CD14-positive monocyte (primary cell): Measurements from ENCODE around the gene RFXANK. TPM values are rescaled to one million over a fixed set of nuclear protein-coding genes. Genes with fewer than 3 reads are reported as not detected.

Experiments used
- DNase-seq, 3 donors: peaks; one replicate each; pipeline ENCODE4 v3.0.0-alpha.2; 2011 to 2022
- H2AFZ ChIP-seq: 2 replicates; pipeline ENCODE4 v1.6.0; 2012; ENCODE audit warnings: mild to moderate bottlenecking, low read depth, low read length, inconsistent platforms; ENCODE audit not compliant: insufficient read depth, poor library complexity, severe bottlenecking
- H3K27ac ChIP-seq, 2 donors: 1 replicate in 1 of 2; 2 replicates in 1 of 2; pipeline ENCODE4 v1.5.1; 2012 to 2013; ENCODE audit warnings: low read length in 2 of 2, control low read depth in 1 of 2, inconsistent platforms in 1 of 2, low read depth in 1 of 2, mild to moderate bottlenecking in 1 of 2
- H3K27me3 ChIP-seq, 2 donors: one replicate each; pipeline versions ENCODE4 v1.6.0 to v1.6.1; 2011 to 2013; ENCODE audit warnings: low read length in 2 of 2; ENCODE audit not compliant: control insufficient read depth in 2 of 2, insufficient read depth in 2 of 2
- H3K36me3 ChIP-seq, 2 donors: replicated peaks in 1 of 2; 1 replicate in 1 of 2; 2 replicates in 1 of 2; pipeline versions ENCODE4 v1.5.1 to v1.6.1; 2012 to 2013; ENCODE audit warnings: low read length in 2 of 2, control low read depth in 1 of 2, inconsistent platforms in 1 of 2, mild to moderate bottlenecking in 1 of 2; ENCODE audit not compliant: insufficient read depth in 2 of 2, control insufficient read depth in 1 of 2
- H3K4me1 ChIP-seq, 2 donors: 1 replicate in 1 of 2; 2 replicates in 1 of 2; pipeline versions ENCODE4 v1.5.1 to v1.6.1; 2012 to 2013; ENCODE audit warnings: low read length in 2 of 2, control low read depth in 1 of 2, inconsistent platforms in 1 of 2, mild to moderate bottlenecking in 1 of 2, moderate library complexity in 1 of 2; ENCODE audit not compliant: insufficient read depth in 2 of 2, control insufficient read depth in 1 of 2
- H3K4me2 ChIP-seq: replicated peaks from 2 replicates; pipeline ENCODE3; 2012; ENCODE audit warnings: low read length, moderate library complexity, mild to moderate bottlenecking; ENCODE audit not compliant: poor library complexity, severe bottlenecking; ENCODE audit errors: extremely low read depth
- H3K4me3 ChIP-seq, 3 experiments: fragments of 200-600 bp in 1 of 3; sonication (generic) in 1 of 3; replicated peaks in 1 of 3; 1 replicate in 2 of 3; 2 replicates in 1 of 3; pipeline ENCODE4 v1.5.1; 2011 to 2013; ENCODE audit warnings: low read length in 3 of 3, mild to moderate bottlenecking in 3 of 3, control low read depth in 2 of 3, low read depth in 2 of 3, inconsistent platforms in 1 of 3, moderate library complexity in 1 of 3
- H3K79me2 ChIP-seq: 2 replicates; pipeline ENCODE4 v1.6.0; 2012; ENCODE audit warnings: mild to moderate bottlenecking, control low read depth, inconsistent platforms, low read length, moderate library complexity; ENCODE audit not compliant: insufficient read depth
- H3K9ac ChIP-seq: 2 replicates; pipeline ENCODE4 v1.6.0; 2017; ENCODE audit warnings: low read length, mild to moderate bottlenecking; ENCODE audit not compliant: insufficient read depth, poor library complexity, severe bottlenecking
- H3K9me3 ChIP-seq, 2 donors: replicated peaks in 1 of 2; 1 replicate in 1 of 2; 2 replicates in 1 of 2; pipeline versions ENCODE4 v1.5.1 to v1.6.1; 2012 to 2013; ENCODE audit warnings: low read length in 2 of 2, control low read depth in 1 of 2; ENCODE audit not compliant: control insufficient read depth in 1 of 2, insufficient read depth in 1 of 2
- H4K20me1 ChIP-seq: 2 replicates; pipeline ENCODE4 v1.6.0; 2012; ENCODE audit warnings: mild to moderate bottlenecking, low read length, control low read depth, moderate library complexity; ENCODE audit not compliant: insufficient read depth
- H3K27ac Mint-ChIP-seq, 7 donors: one replicate each; pipeline ENCODE4 v1.8.0; 2020; ENCODE audit warnings: mild to moderate bottlenecking in 7 of 7, mixed read lengths in 7 of 7, moderate library complexity in 6 of 7, inconsistent platforms in 2 of 7
- H3K27me3 Mint-ChIP-seq, 3 donors: one replicate each; pipeline ENCODE4 v1.8.0; 2021 to 2022; ENCODE audit warnings: low read depth in 3 of 3, mild to moderate bottlenecking in 3 of 3, mixed read lengths in 3 of 3, moderate library complexity in 3 of 3, inconsistent platforms in 1 of 3
- H3K36me3 Mint-ChIP-seq, 2 donors: one replicate each; pipeline ENCODE4 v1.8.0; 2020; ENCODE audit warnings: mixed read lengths in 2 of 2, inconsistent platforms in 1 of 2, mild to moderate bottlenecking in 1 of 2
- H3K4me1 Mint-ChIP-seq: one replicate; pipeline ENCODE4 v1.8.0; 2020; ENCODE audit warnings: mild to moderate bottlenecking, mixed read lengths
- H3K4me3 Mint-ChIP-seq, 2 donors: one replicate each; pipeline ENCODE4 v1.8.0; 2020; ENCODE audit warnings: mild to moderate bottlenecking in 2 of 2, mixed read lengths in 2 of 2, moderate library complexity in 1 of 2
- H3K9me3 Mint-ChIP-seq, 7 donors: one replicate each; pipeline ENCODE4 v1.8.0; 2020 to 2022; ENCODE audit warnings: mixed read lengths in 7 of 7, mild to moderate bottlenecking in 6 of 7, moderate library complexity in 6 of 7, inconsistent platforms in 2 of 7
- WGBS: methylation state at CpG from one replicate; pipeline ENCODE4 v1.1.5; 2013; ENCODE audit warnings: missing lambda C conversion rate; ENCODE audit not compliant: insufficient coverage; 5-methylcytosine and 5-hydroxymethylcytosine counted together
- intact Hi-C, 2 donors: fragments of 100-400 bp; cut with micrococcal nuclease; formaldehyde crosslinking; loops; one replicate each; pipeline versions ENCODE4 v1.15.0 to v1.15.1; 2023
- polyA plus RNA-seq, 3 donors: library from polyadenylated mRNA; depleted of rRNA in 1 of 3; unstranded in 2 of 3; stranded (reverse) in 1 of 3; fragments of 300-500 nt in 2 of 3; fragments of >200 nt in 1 of 3; fragmentation: Illumina TruSeq in 2 of 3; gene quantifications; 1 replicate in 2 of 3; 2 replicates in 1 of 3; pipeline ENCODE4 v1.2.3, GENCODE V29; 2012 to 2021
- TF ChIP-seq, protein P1 (sequence below): fragments of 200-600 bp; IDR thresholded peaks from one replicate; pipeline ENCODE4 v1.8.0; 2022; ENCODE audit warnings: antibody characterized with exemption, mild to moderate bottlenecking

The RFXANK gene
- polyA plus RNA-seq, 3 donors, result 62.2 to 98.2 (median 66.6) TPM

DNA sequence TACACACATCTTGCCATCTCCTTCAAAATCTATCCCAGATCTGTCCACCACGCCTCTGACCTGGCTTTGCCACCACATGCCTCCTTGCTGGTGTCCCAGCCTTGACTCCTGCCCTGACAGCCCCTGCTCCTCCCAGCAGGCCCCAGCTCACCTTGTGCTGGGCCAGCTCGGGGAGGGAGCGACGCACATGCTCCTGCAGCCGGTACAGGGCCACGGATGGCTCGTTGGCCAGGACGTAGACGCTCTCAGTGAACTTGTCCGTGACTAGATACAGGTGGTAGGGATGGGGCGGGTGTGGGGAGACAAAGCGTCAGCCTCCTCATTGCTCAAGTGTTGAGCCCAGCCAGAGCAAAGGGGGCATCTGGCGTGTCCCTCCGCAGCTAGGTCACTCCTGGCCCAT lies 5.3 kb upstream of the RFXANK start:
- H4K20me1 ChIP-seq, result peaks cover 28% of the 10 kb centered on the region
- peaks cover 0 to 1% (median 0%) of the 10 kb centered on the region in 3 donors for H3K27me3 Mint-ChIP-seq
- no peaks in the 10 kb centered on the region for H3K27me3 ChIP-seq
- H3K36me3 Mint-ChIP-seq, result peaks cover 39 to 68% of the 10 kb centered on the region in 2 donors
- DNase-seq, result no peak
- H3K4me3 Mint-ChIP-seq, result peak overlapping the region in 1 of 2 donors; percentile 2
- H3K36me3 ChIP-seq, result peaks cover 19 to 42% of the 10 kb centered on the region in 2 donors
- peak overlapping the region; percentile 64 to 87 (median 84) for H3K27ac Mint-ChIP-seq
- no peak overlapping the region for H3K4me2 ChIP-seq
- H3K4me3 ChIP-seq, result peak overlapping the region in 1 of 3 experiments; percentile 51
- 98% methylated on average over 14 of the region's 14 CpGs for WGBS
- peaks cover 50% of the 10 kb centered on the region for H3K79me2 ChIP-seq
- peaks cover 31% of the 10 kb centered on the region for H3K4me1 Mint-ChIP-seq
- TF ChIP-seq, protein P1, sequence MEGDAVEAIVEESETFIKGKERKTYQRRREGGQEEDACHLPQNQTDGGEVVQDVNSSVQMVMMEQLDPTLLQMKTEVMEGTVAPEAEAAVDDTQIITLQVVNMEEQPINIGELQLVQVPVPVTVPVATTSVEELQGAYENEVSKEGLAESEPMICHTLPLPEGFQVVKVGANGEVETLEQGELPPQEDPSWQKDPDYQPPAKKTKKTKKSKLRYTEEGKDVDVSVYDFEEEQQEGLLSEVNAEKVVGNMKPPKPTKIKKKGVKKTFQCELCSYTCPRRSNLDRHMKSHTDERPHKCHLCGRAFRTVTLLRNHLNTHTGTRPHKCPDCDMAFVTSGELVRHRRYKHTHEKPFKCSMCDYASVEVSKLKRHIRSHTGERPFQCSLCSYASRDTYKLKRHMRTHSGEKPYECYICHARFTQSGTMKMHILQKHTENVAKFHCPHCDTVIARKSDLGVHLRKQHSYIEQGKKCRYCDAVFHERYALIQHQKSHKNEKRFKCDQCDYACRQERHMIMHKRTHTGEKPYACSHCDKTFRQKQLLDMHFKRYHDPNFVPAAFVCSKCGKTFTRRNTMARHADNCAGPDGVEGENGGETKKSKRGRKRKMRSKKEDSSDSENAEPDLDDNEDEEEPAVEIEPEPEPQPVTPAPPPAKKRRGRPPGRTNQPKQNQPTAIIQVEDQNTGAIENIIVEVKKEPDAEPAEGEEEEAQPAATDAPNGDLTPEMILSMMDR, result no peak
- intact Hi-C loops, result no loop called here
- H3K9me3 Mint-ChIP-seq, result peaks cover 15 to 29% (median 22%) of the 10 kb centered on the region in 7 donors
- H3K4me1 ChIP-seq, result peaks cover 21 to 35% of the 10 kb centered on the region in 2 donors
- H2AFZ ChIP-seq, result no peak overlapping the region
- peak overlapping the region; percentile 68 to 87 for H3K27ac ChIP-seq
- peaks cover 11 to 31% of the 10 kb centered on the region in 2 donors for H3K9me3 ChIP-seq
- H3K9ac ChIP-seq, result no peak overlapping the region

DNA sequence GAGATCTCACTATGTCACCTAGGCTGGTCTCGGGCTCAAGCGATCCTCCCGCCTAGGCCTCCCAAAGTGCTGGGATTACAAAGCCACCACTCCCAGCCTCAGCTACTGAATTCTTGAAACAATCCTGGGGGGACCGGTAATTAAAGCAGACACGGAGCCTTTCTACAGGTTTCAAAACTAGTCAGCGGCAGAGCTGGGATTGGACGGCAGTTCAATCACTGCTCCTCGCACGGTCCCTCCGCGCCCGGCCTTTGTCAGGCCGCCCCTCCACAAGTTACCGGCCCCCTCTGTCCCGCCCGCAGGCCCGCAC lies 335 bp upstream of the RFXANK start:
- Histone ChIP-seq H3K27ac (peak overlapping the region; percentile 100), H3K4me3 (peak overlapping the region; percentile 69 to 100 (median 85)), H3K4me1 (peaks cover 27 to 51% of the 10 kb centered on the region in 2 donors), H4K20me1 (peaks cover 19% of the 10 kb centered on the region), H3K27me3 (no peaks in the 10 kb centered on the region), H3K79me2 (peaks cover 51% of the 10 kb centered on the region), H3K36me3 (peaks cover 1 to 13% of the 10 kb centered on the region in 2 donors), H3K9me3 (peaks cover 3 to 21% of the 10 kb centered on the region in 2 donors), H3K4me2 (peak overlapping the region; percentile 90), H3K9ac (peak overlapping the region; percentile 99), H2AFZ (peak overlapping the region; percentile 97)
- Mint-ChIP-seq H3K4me1 (peaks cover 39% of the 10 kb centered on the region), H3K4me3 (peak overlapping the region; percentile 92 to 96), H3K36me3 (peaks cover 21 to 41% of the 10 kb centered on the region in 2 donors), H3K27ac (peak overlapping the region; percentile 96 to 99 (median 98)), H3K27me3 (peaks cover 0 to 1% (median 0%) of the 10 kb centered on the region in 3 donors), H3K9me3 (peaks cover 6 to 17% (median 13%) of the 10 kb centered on the region in 7 donors)
- no peak for DNase-seq
- intact Hi-C loops, result loop anchor here (1.0 to 10.0 kb wide), 3 partner anchors 12 to 133 kb away; partner anchors contain the start of genes MAU2 (in 2 of the 2), SUGP1 (in 2 of the 2) and NR2C2AP (in 1 of the 2)
- TF ChIP-seq, protein P1, result no peak
- 0% methylated on average over 11 of the region's 17 CpGs for WGBS
